ENCODE data around the gene STK40.

GRCh38 chr1:36327421-36328087 is 58.2 kb downstream of the STK40 start:
- TF ChIP-seq CTCF (IDR thresholded peaks at IDR 0.05), result no peak
- TF ChIP-seq POLR2A (IDR thresholded peaks at IDR 0.05), result no peak
